Esophagus squamous epithelium (tissue), 4 donors: ENCODE measurements around the gene SAXO1.

ENCODE experiments used
- CTCF ChIP-seq, 6 experiments: fragments of 450-650 bp in 4 of 6; fragments of 200-600 bp in 2 of 6; sonication (generic) in 2 of 6; IDR thresholded peaks; one replicate each; pipeline ENCODE4 v1.5.1; 2016 to 2019; ENCODE audit warnings: antibody characterized with exemption in 6 of 6, mild to moderate bottlenecking in 4 of 6, moderate library complexity in 4 of 6
- POLR2A ChIP-seq, 4 donors: fragments of 450-650 bp; IDR thresholded peaks; one replicate each; pipeline ENCODE4 v1.6.1; 2017; ENCODE audit warnings: antibody characterized with exemption in 4 of 4, mild to moderate bottlenecking in 4 of 4, moderate library complexity in 3 of 4

- TF ChIP-seq POLR2A (IDR thresholded peaks at IDR 0.05) = no peak
- no peak for TF ChIP-seq CTCF (IDR thresholded peaks at IDR 0.05)
Measured at GRCh38 chr9:18947892-18948339, 85.1 kb downstream of the SAXO1 start.
